ENCODE results near the gene RPE. TPM values are rescaled to one million over a fixed set of nuclear protein-coding genes. Genes with fewer than 3 reads are reported as not detected.

The RPE gene
- total RNA-seq, 1 donor from 2014 or later, result 16.6 TPM

DNA sequence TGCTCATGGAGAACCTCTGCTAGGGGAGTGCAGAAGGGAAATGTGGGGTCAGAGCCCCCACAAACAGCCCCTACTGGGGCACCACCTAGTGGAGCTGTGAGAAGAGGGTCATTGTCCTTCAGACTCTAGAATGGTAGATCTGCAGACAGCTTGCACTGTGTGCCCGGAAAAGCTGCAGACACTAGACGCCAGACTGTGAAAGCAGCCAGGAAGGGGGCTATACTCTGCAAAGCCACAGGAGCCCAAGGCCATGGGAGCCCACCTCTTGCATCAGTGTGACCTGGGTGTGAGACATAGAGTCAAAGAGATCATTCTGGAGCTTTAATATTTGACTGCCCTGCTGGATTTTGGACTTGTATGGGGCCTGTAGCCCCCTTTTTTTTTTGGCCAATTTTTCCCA is 60.9 kb downstream of the RPE start:
- intact Hi-C loops (cut with micrococcal nuclease), result no loop called here
- ATAC-seq (no peak), DNase-seq (no peak)

Other genes with a start within 250 kb of the RPE start
- gene UNC80, start 230.8 kb upstream of the RPE start, total RNA-seq, result not detected
- 17.4 TPM for gene KANSL1L, start 168.8 kb downstream of the RPE start, total RNA-seq
- gene ACADL, start 222.8 kb downstream of the RPE start, total RNA-seq, result 0.59 TPM